ENCODE results near the gene UTP25. TPM values are rescaled to one million over a fixed set of nuclear protein-coding genes. Genes with fewer than 3 reads are reported as not detected.

Gene UTP25
- total RNA-seq, 1 experiment from 2014 or later = 14.3 TPM

- TF ChIP-seq EZH2phosphoT487 (IDR thresholded peaks at IDR 0.05; ENCODE audit: borderline replicate concordance, low read length) = no peak
- TF ChIP-seq, protein P1, sequence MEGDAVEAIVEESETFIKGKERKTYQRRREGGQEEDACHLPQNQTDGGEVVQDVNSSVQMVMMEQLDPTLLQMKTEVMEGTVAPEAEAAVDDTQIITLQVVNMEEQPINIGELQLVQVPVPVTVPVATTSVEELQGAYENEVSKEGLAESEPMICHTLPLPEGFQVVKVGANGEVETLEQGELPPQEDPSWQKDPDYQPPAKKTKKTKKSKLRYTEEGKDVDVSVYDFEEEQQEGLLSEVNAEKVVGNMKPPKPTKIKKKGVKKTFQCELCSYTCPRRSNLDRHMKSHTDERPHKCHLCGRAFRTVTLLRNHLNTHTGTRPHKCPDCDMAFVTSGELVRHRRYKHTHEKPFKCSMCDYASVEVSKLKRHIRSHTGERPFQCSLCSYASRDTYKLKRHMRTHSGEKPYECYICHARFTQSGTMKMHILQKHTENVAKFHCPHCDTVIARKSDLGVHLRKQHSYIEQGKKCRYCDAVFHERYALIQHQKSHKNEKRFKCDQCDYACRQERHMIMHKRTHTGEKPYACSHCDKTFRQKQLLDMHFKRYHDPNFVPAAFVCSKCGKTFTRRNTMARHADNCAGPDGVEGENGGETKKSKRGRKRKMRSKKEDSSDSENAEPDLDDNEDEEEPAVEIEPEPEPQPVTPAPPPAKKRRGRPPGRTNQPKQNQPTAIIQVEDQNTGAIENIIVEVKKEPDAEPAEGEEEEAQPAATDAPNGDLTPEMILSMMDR (conservative IDR thresholded peaks at IDR 0.05; ENCODE audit: low read depth, low read length) = no peak
- no peak for TF ChIP-seq EZH2 (IDR thresholded peaks at IDR 0.05; ENCODE audit: low read length, unreplicated experiment)
- H3K79me2 ChIP-seq (ENCODE audit: low read length) = no peaks in the 10 kb centered on the region
- POLR2A ChIA-PET (ENCODE audit: unreplicated experiment) = no interaction called here
- intact Hi-C loops (cut with micrococcal nuclease) = loop anchor here (10.0 kb wide), 1 partner anchor 445 kb away; no protein-coding TSS in a partner anchor
- no peaks in the 10 kb centered on the region for H4K20me1 ChIP-seq (ENCODE audit: low read length)
- H3F3A ChIP-seq (ENCODE audit: low read length, unreplicated experiment) = no peaks in the 10 kb centered on the region
- H3K36me3 ChIP-seq (ENCODE audit: low read depth, low read length) = no peaks in the 10 kb centered on the region
- BruUV-seq (replicated peaks) = no TSS peak
- H3K27ac ChIP-seq (ENCODE audit: low read length) = no peak overlapping the region
- CTCF ChIA-PET = no interaction called here
- no peaks in the 10 kb centered on the region for H3K9me2 ChIP-seq (replicated peaks; ENCODE audit: low read length)
- no peak overlapping the region for H3K4me3 ChIP-seq (ENCODE audit: low read length)
- H3K27me3 ChIP-seq (ENCODE audit: low read length) = no peaks in the 10 kb centered on the region
- DNase-seq = no peak
- H3K9me3 ChIP-seq (ENCODE audit: low read length) = no peaks in the 10 kb centered on the region
- peaks cover 22% of the 10 kb centered on the region for H3K4me1 ChIP-seq (ENCODE audit: insufficient read depth, low read length)
- no peak overlapping the region for H3K4me2 ChIP-seq (ENCODE audit: low read length)
- H3K9ac ChIP-seq (ENCODE audit: low read length) = no peak overlapping the region
- no peak overlapping the region for H2AFZ ChIP-seq (ENCODE audit: low read length)
- no peak for ATAC-seq
Observed at GRCh38 chr1:209870151-209870831, 42.5 kb downstream of the UTP25 start.

DNA sequence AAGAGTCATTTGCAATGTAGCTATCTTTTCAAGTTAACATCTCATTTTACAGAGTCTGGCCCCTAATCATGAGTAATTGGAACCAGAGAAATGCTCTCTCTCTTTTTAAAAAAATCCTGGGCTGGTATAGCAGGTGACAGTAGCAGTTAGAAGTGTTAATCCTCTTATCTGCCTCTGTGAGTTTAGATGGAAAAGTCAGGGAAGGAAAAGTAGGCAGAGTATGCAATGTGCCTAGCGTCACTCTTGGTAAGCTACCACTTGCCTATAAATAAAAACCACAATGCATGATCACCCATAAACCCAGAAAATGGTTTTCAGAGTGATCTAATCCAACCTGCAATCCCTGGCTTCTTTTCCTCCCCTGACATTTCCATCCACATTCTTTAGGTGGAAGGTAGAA is 43.2 kb downstream of the UTP25 start:
- Histone ChIP-seq H3K36me3 (ENCODE audit: low read depth, low read length) (no peaks in the 10 kb centered on the region), H3K9me2 (replicated peaks; ENCODE audit: low read length) (no peaks in the 10 kb centered on the region), H4K20me1 (ENCODE audit: low read length) (no peaks in the 10 kb centered on the region), H2AFZ (ENCODE audit: low read length) (no peak overlapping the region), H3K79me2 (ENCODE audit: low read length) (no peaks in the 10 kb centered on the region), H3K4me2 (ENCODE audit: low read length) (no peak overlapping the region), H3K9ac (ENCODE audit: low read length) (no peak overlapping the region), H3K4me1 (ENCODE audit: insufficient read depth, low read length) (peaks cover 22% of the 10 kb centered on the region), H3K27me3 (ENCODE audit: low read length) (no peaks in the 10 kb centered on the region), H3K4me3 (ENCODE audit: low read length) (no peak overlapping the region), H3F3A (ENCODE audit: low read length, unreplicated experiment) (no peaks in the 10 kb centered on the region), H3K9me3 (ENCODE audit: low read length) (no peaks in the 10 kb centered on the region), H3K27ac (ENCODE audit: low read length) (no peak overlapping the region)
- ATAC-seq = no peak
- ChIA-PET POLR2A (ENCODE audit: unreplicated experiment) (no interaction called here), CTCF (no interaction called here)
- TF ChIP-seq EZH2phosphoT487 (IDR thresholded peaks at IDR 0.05; ENCODE audit: borderline replicate concordance, low read length) = no peak
- TF ChIP-seq, protein P1 (conservative IDR thresholded peaks at IDR 0.05; ENCODE audit: low read depth, low read length) = no peak
- TF ChIP-seq EZH2 (IDR thresholded peaks at IDR 0.05; ENCODE audit: low read length, unreplicated experiment) = no peak
- BruUV-seq (replicated peaks) = no TSS peak
- intact Hi-C loops (cut with micrococcal nuclease) = loop anchor here (10.0 kb wide), 1 partner anchor 444 kb away; no protein-coding TSS in a partner anchor
- no peak for DNase-seq

DNA sequence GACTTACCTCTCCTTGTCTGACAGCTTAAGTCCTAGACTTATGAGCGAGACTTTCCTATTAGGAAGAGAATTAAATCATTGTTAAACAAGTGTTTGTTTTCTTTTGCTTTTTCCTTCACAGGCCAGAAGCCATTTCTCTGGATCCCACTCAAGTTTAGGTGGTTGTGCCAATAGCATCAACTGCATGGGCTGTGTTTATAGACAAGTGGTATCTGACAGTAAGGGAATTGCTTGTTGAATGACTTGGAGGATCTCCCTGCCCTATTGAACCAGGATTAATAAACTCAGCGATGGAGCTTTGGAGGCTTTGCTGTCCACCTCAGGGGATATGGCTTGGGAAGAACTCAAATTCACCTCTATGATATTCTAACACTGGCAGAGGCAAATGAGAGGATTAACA is 43.7 kb downstream of the UTP25 start:
- CTCF ChIA-PET = no interaction called here
- Histone ChIP-seq H3K9ac (ENCODE audit: low read length) (no peak overlapping the region), H3K36me3 (ENCODE audit: low read depth, low read length) (no peaks in the 10 kb centered on the region), H3K9me2 (replicated peaks; ENCODE audit: low read length) (no peaks in the 10 kb centered on the region), H2AFZ (ENCODE audit: low read length) (no peak overlapping the region), H3K4me2 (ENCODE audit: low read length) (no peak overlapping the region), H3K4me3 (ENCODE audit: low read length) (no peak overlapping the region), H3K79me2 (ENCODE audit: low read length) (no peaks in the 10 kb centered on the region), H3K27me3 (ENCODE audit: low read length) (no peaks in the 10 kb centered on the region), H3F3A (ENCODE audit: low read length, unreplicated experiment) (no peaks in the 10 kb centered on the region), H4K20me1 (ENCODE audit: low read length) (no peaks in the 10 kb centered on the region), H3K27ac (ENCODE audit: low read length) (no peak overlapping the region), H3K9me3 (ENCODE audit: low read length) (no peaks in the 10 kb centered on the region), H3K4me1 (ENCODE audit: insufficient read depth, low read length) (peaks cover 22% of the 10 kb centered on the region)
- ATAC-seq (no peak), DNase-seq (no peak)
- POLR2A ChIA-PET (ENCODE audit: unreplicated experiment) = no interaction called here
- intact Hi-C loops (cut with micrococcal nuclease) = loop anchor here (10.0 kb wide), 1 partner anchor 443 kb away; no protein-coding TSS in a partner anchor
- TF ChIP-seq EZH2phosphoT487 (IDR thresholded peaks at IDR 0.05; ENCODE audit: borderline replicate concordance, low read length) (no peak), EZH2 (IDR thresholded peaks at IDR 0.05; ENCODE audit: low read length, unreplicated experiment) (no peak)
- TF ChIP-seq, protein P1 (conservative IDR thresholded peaks at IDR 0.05; ENCODE audit: low read depth, low read length) = no peak
- BruUV-seq (replicated peaks) = no TSS peak
